Esophagus squamous epithelium (tissue), 5 donors: Measurements from ENCODE around the gene PMIS2. TPM values are rescaled to one million over a fixed set of nuclear protein-coding genes. Genes with fewer than 3 reads are reported as not detected.
"Not testable (repeated sequence)": the region's sequence is repeated elsewhere in the genome, so short reads cannot be mapped to it uniquely, and the experiment has no call there.

ENCODE experiments used
- DNase-seq: peaks from one replicate; lab custom pipeline; 2025; lab: John Stamatoyannopoulos, UW
- H3K27ac ChIP-seq, 4 donors: fragments of 200-600 bp; sonication (generic); one replicate each; pipeline ENCODE4 v1.5.1; 2016 to 2019; ENCODE audit warnings: mild to moderate bottlenecking in 1 of 4
- H3K27me3 ChIP-seq, 4 donors: fragments of 200-600 bp; sonication (generic); 1 replicate in 3 of 4; 2 replicates in 1 of 4; pipeline versions ENCODE4 v1.5.1 to v1.6.0; 2017 to 2021; ENCODE audit warnings: antibody characterized with exemption in 1 of 4
- H3K36me3 ChIP-seq, 3 donors: fragments of 200-600 bp; sonication (generic); one replicate each; pipeline ENCODE4 v1.5.1; 2016 to 2019
- H3K4me1 ChIP-seq, 3 donors: fragments of 200-600 bp; sonication (generic); one replicate each; pipeline ENCODE4 v1.5.1; 2017 to 2019
- H3K4me3 ChIP-seq, 4 donors: fragments of 200-600 bp; sonication (generic); 1 replicate in 3 of 4; 2 replicates in 1 of 4; pipeline ENCODE4 v1.5.1; 2016 to 2019; ENCODE audit warnings: mild to moderate bottlenecking in 2 of 4, moderate library complexity in 1 of 4
- H3K9me3 ChIP-seq, 3 donors: fragments of 200-600 bp; sonication (generic); one replicate each; pipeline ENCODE4 v1.5.1; 2016 to 2019
- POLR2A ChIP-seq, 4 donors: fragments of 450-650 bp; IDR thresholded peaks; one replicate each; pipeline ENCODE4 v1.6.1; 2017; ENCODE audit warnings: antibody characterized with exemption in 4 of 4, mild to moderate bottlenecking in 4 of 4, moderate library complexity in 3 of 4
- WGBS, 2 donors: methylation state at CpG; one replicate each; pipeline ENCODE4 v1.1.5; 2018; 5-methylcytosine and 5-hydroxymethylcytosine counted together
- intact Hi-C: fragments of 100-400 bp; cut with DNase I; formaldehyde crosslinking; loops from one replicate; pipeline ENCODE4 v1.15.0; 2022
- total RNA-seq, 4 donors: library from RNA; depleted of rRNA; stranded (reverse); fragments of >200 nt; gene quantifications; one replicate each; pipeline ENCODE4 v1.1.0, GENCODE V29; 2016
- TF ChIP-seq, protein P1 (sequence below), 6 experiments: fragments of 450-650 bp in 4 of 6; fragments of 200-600 bp in 2 of 6; sonication (generic) in 2 of 6; IDR thresholded peaks; one replicate each; pipeline ENCODE4 v1.5.1; 2016 to 2019; ENCODE audit warnings: antibody characterized with exemption in 6 of 6, mild to moderate bottlenecking in 4 of 6, moderate library complexity in 4 of 6
- donor health status: DM: yes; HTN: yes; CAD: no.

Gene PMIS2
- total RNA-seq, 4 donors from 2014 or later = not detected

- H3K27ac ChIP-seq = no peak overlapping the region
- 58 to 71% methylated on average over 4 of the region's 4 CpGs for WGBS, 2 donors
- TF ChIP-seq, protein P1, sequence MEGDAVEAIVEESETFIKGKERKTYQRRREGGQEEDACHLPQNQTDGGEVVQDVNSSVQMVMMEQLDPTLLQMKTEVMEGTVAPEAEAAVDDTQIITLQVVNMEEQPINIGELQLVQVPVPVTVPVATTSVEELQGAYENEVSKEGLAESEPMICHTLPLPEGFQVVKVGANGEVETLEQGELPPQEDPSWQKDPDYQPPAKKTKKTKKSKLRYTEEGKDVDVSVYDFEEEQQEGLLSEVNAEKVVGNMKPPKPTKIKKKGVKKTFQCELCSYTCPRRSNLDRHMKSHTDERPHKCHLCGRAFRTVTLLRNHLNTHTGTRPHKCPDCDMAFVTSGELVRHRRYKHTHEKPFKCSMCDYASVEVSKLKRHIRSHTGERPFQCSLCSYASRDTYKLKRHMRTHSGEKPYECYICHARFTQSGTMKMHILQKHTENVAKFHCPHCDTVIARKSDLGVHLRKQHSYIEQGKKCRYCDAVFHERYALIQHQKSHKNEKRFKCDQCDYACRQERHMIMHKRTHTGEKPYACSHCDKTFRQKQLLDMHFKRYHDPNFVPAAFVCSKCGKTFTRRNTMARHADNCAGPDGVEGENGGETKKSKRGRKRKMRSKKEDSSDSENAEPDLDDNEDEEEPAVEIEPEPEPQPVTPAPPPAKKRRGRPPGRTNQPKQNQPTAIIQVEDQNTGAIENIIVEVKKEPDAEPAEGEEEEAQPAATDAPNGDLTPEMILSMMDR (IDR thresholded peaks at IDR 0.05) = no peak
- no peak for TF ChIP-seq POLR2A (IDR thresholded peaks at IDR 0.05)
- peaks cover 0 to 9% (median 0%) of the 10 kb centered on the region in 4 donors for H3K27me3 ChIP-seq
- no peaks in the 10 kb centered on the region for H3K36me3 ChIP-seq
- intact Hi-C loops = no loop called here
- no peak overlapping the region for H3K4me3 ChIP-seq
- H3K4me1 ChIP-seq = no peaks in the 10 kb centered on the region
- no peaks in the 10 kb centered on the region for H3K9me3 ChIP-seq
- no peak for DNase-seq
These were observed 10.5 kb downstream of the PMIS2 start for GRCh38 chr19:35596366-35596999.

- peaks cover 0 to 1% (median 0%) of the 10 kb centered on the region in 3 donors for H3K9me3 ChIP-seq
- H3K27ac ChIP-seq = no peak overlapping the region
- H3K36me3 ChIP-seq = no peaks in the 10 kb centered on the region
- TF ChIP-seq, protein P1 (IDR thresholded peaks at IDR 0.05) = no peak
- TF ChIP-seq POLR2A (IDR thresholded peaks at IDR 0.05) = no peak
- intact Hi-C loops = no loop called here
- H3K27me3 ChIP-seq = no peaks in the 10 kb centered on the region
- 80% methylated on average over 3 of the region's 3 CpGs; no CpG with 5 or more reads in 1 of the 2 donors for WGBS, 2 donors
- DNase-seq = no peak
- H3K4me3 ChIP-seq = no peak overlapping the region
- no peaks in the 10 kb centered on the region for H3K4me1 ChIP-seq
These were observed 16.0 kb downstream of the PMIS2 start for GRCh38 chr19:35601971-35602370.

GRCh38 chr19:35604436-35604835, 18.5 kb downstream of the PMIS2 start:
- intact Hi-C loops, DNase-seq, H3K4me3 ChIP-seq, H3K36me3 ChIP-seq, H3K27me3 ChIP-seq, H3K27ac ChIP-seq, H3K9me3 ChIP-seq, H3K4me1 ChIP-seq: not testable (repeated sequence)
- WGBS, 2 donors = 74 to 81% methylated on average over 3 of the region's 4 CpGs

- H3K4me3 ChIP-seq, H3K27ac ChIP-seq, H3K36me3 ChIP-seq, intact Hi-C loops, H3K4me1 ChIP-seq, H3K27me3 ChIP-seq, DNase-seq, H3K9me3 ChIP-seq: not testable (repeated sequence)
- 83 to 93% methylated on average over 7 to 8 of the region's 8 CpGs for WGBS, 2 donors
These were observed 21.2 kb downstream of the PMIS2 start for GRCh38 chr19:35607170-35607569.

DNA sequence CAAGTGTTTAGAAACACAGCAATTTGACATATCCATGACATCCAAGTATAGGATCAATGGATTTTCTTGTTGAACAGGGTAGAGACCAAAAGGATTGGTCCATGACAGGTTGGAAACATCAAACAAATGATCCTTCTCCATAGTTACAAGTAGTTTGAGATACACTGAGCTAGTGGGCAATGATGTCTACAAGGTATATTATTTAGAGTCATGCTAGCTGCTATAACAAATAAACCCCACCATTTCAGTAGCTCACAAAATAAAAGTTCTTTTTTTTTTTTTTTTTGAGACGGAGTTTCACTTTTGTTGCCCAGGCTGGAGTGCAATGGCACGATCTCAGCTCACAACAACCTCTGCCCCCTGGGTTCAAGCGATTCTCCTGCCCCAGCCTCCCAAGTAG, 21.7 kb downstream of the PMIS2 start:
- DNase-seq = no peak
- no peak overlapping the region for H3K4me3 ChIP-seq
- no peak overlapping the region for H3K27ac ChIP-seq
- H3K27me3 ChIP-seq = no peaks in the 10 kb centered on the region
- peaks cover 0 to 7% (median 4%) of the 10 kb centered on the region in 3 donors for H3K4me1 ChIP-seq
- intact Hi-C loops = no loop called here
- H3K9me3 ChIP-seq = peaks cover 0 to 8% (median 8%) of the 10 kb centered on the region in 3 donors
- 66 to 69% methylated on average over 3 of the region's 3 CpGs for WGBS, 2 donors
- H3K36me3 ChIP-seq = no peaks in the 10 kb centered on the region
- TF ChIP-seq POLR2A (IDR thresholded peaks at IDR 0.05) = no peak
- TF ChIP-seq, protein P1 (IDR thresholded peaks at IDR 0.05) = no peak

DNA sequence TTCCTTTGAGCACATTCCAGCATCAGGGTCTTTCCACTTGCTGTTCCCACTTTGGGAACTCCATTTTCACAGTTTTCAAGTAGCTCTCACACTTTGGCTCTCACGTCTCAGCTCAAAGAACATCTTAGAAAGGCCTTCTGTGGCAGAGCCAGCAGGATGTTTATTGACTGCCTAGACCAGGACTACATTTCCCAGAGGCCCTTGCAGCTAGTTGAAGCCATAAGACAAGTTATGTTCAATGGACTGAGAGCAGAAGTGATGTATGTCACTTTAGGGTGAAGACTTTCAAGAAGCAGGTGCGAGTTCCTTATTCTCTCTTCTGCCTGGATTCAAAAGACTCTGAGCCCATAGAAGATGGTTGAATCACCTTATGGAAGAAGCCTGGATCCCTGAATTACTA, 22.3 kb downstream of the PMIS2 start:
- DNase-seq = no peak
- peaks cover 3 to 12% (median 8%) of the 10 kb centered on the region in 3 donors for H3K4me1 ChIP-seq
- peaks cover 0 to 8% (median 8%) of the 10 kb centered on the region in 3 donors for H3K9me3 ChIP-seq
- H3K27me3 ChIP-seq = no peaks in the 10 kb centered on the region
- H3K27ac ChIP-seq = no peak overlapping the region
- WGBS, 2 donors = 81% methylated on average over 2 of the region's 2 CpGs
- no peak overlapping the region for H3K4me3 ChIP-seq
- no peaks in the 10 kb centered on the region for H3K36me3 ChIP-seq
- intact Hi-C loops = no loop called here
- TF ChIP-seq, protein P1 (IDR thresholded peaks at IDR 0.05) = no peak
- TF ChIP-seq POLR2A (IDR thresholded peaks at IDR 0.05) = no peak
